ENCODE results near the gene RHNO1.
"Not testable (repeated sequence)": the region's sequence is repeated elsewhere in the genome, so short reads cannot be mapped to it uniquely, and the experiment has no call there.

Gene RHNO1

DNA sequence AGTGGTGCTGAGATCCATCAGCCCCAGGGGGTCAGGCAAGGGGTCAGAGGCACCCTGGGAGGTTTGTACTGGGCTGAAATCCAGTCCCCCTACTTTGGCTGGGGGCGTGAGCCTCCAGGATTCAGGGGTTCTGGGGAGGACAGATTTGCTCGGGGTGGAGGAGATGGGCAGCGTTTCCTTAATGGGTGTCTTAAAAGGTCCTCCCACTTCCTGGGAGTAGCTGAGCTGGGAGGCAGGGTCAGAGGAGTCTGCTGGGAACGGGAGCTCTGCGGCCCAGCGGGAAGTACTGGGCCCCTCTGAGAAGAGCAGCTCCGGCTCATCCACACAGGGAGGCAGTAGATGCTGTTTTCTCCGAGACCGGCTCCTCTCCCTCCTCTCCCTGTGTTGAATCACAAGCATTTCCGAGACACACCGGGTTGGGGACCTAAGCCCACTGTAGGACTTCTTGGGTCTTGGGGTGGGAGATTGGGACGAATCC, 18.0 kb upstream of the RHNO1 start:
- DNase-seq (ENCODE audit: low read depth, low spot score) = no peak

DNA sequence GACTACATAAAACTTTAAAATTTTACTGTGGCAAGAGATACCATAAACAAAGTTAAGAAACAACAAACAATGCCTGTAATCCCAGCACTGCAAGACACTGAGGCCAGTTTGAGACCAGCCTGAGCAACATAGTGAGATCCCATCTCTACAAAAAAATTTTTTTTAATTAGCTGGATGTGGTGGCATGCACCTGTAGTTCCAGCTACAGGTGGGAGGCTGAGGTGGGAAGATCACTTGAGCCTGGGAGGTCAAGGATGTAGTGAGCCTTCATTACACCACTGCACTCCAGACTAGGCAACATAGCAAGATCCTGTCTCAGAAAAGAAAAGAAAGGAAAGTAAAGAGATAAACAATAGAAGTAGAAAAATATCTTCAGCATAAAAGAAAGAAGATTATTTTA, 16.9 kb upstream of the RHNO1 start:
- no peak for DNase-seq (ENCODE audit: low read depth, low spot score)

DNA sequence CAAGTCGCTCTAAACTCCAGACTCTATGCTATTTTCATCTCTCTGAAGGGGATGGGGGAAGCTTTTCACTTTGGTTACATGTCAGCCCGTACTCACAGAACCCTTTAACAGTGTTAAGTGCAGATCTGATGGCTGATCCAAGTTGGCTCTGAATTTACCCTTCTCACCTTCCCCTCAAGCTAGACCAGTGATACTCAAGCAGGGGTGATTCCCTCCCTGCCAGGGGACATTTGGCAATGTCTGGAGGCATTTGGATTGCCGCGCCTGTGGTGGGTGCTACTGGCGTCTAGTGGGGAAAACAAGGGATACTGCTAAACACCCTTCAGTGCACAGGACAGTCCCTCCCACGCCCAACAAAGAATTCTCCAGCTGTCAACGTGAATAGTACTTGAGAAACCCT, 14.1 kb upstream of the RHNO1 start:
- DNase-seq (ENCODE audit: low read depth, low spot score) = no peak

DNA sequence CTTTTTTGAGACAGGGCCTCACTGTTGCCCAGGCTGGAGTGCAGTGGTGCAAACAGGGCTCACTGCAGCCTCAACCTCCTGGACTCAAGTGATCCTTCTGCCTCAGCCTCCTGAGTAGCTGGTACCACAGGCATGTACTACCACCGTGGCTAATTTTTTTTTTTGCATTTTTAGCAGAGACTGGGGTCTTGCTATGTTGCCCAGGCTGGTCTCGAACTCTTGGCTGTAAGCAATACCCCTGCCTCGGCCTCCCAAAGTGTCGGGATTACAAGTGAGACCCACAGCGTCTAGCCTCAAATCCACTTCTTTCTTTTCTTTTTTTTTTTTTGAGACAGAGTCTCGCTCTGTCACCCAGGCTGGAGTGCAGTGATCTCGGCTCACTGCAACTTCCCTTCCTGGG, 13.6 kb upstream of the RHNO1 start:
- DNase-seq (ENCODE audit: low read depth, low spot score) = not testable (repeated sequence)

DNA sequence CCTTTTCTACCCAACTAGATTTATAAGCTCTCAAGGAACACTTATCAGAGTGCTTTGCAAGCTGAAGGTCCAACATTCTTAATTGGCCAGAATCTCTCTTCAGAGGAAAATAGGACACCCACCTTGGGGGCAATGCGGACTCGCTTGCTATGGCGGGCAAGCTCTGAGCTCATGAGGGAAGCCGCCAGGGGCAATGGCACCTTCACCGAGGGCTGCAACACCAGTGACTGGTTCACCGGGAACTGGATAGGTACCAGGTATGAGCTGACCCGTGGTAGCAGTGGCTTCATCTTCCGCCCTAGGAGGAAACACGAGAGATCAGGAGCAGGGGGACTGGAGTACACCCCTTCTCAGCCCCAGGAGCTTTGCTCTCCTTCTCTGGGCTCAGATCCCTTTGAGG, 12.8 kb upstream of the RHNO1 start:
- DNase-seq (ENCODE audit: low read depth, low spot score) = no peak

DNA sequence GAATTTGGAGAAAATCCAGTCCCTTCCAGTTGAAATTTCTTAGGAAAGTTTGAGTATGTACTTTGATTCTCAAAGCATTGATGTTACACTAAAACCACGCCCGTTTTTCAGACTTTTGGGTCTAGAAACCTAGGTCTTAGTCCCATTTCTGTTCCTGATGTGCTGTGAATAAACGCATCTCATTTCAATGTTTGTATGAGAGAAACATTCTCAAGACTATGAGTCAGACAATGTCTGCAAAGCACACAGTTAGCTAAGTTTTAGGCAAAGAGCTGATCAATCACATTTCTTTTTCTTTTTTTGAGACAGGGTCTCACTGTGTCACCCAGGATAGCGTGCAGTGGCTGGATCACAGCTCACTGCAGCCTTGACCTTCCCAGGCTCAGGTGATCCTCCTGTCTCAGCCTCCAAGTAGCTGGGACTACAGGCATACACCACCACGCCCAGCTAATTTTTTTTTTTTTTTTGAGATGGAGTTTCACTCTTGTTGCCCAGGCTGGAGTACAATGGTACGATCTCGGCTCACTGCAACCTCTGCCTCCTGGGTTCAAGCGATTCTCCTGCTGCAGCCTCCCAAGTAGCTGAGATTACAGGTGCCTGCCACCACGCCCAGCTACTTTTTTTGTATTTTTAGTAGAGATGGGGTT, 7.9 kb upstream of the RHNO1 start:
- not testable (repeated sequence) for DNase-seq (ENCODE audit: low read depth, low spot score)

DNA sequence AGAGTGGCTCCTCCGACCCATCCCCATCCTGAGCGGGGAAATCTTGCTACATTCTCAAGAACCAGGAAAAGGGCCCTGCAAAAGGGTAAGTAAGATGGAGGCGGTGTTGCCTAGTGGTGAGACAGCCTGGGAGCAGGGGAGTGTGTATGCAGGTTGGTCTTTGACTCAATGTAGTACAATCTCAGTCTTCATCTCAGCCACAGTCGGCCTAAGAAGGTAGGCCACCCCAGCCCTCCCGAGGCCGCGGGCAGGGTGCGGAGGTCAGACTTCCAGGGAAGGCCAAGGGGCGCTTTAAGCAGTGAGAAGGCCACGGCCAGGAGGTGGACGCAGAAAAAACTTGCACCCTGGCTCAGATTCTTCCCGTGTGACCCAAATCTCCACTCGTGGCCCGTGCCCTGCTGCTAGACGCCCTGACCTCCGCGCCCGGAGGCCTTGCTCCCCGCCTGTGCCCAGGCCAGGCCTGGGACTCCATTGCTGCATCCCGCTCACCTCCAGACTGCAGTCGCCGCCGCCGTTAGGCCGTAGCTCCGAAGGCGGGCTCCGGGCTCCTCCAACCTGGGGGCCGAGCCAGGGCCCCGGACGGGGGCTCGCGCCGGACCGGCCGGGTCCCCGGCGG, 484 bp upstream of the RHNO1 start:
- no peak for DNase-seq (ENCODE audit: low read depth, low spot score)

DNA sequence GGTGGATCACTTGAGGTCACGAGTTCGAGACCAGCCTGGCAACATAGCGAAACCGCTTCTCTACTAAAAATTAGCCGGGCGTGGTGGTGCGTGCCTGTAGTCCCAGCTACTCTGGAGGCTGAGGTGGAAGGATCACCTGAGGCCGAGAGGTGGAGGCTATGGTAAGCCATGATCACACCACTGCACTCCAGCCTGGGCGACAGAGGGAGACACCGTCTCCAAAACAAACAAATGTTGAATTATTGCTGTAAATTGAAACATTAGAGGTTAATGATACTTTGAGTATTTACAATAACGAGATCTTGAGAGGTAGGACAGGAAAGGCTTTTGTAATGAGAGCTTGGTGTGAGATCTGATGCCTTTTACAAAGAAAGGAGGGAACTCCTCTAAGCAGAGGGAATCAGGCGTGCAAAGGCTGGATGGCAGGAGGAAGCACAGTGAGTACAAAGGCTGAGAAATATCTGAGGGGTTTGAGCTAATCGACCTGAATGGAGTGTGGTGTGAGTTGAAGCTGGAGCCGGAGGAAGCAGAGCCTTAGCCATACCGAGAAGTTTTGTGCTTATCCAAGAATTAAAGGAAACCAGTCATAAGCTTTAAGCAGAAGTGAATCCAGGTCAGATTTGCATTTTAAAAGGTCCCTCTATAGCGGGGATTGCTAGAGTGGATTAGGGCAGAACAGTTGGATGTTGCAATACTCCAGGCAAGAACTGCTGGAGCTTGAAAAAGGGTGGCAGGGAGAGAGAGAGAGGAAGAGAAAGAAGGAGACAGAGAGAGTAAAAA, 1.1 kb downstream of the RHNO1 start:
- DNase-seq (ENCODE audit: low read depth, low spot score) = no peak

DNA sequence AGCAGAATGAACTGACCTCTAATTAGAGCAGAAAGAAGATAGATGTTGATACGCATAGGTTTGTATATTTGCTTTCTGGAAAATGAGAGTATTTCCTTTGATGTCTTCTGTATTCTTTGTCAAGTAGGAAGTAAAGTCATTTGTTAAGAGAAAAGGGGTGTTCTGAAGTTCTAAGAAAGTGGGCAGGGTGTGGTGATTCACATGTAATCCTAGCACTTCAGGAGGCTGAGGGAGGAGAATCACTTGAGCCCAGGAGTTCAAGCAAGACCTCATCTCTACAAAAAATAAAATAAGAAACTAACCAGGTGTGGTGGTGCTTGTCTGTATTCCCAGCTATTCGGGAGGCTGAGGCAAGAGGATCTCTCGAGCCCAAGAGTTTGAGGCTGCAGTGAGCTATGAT, 2.8 kb downstream of the RHNO1 start:
- no peak for DNase-seq (ENCODE audit: low read depth, low spot score)

DNA sequence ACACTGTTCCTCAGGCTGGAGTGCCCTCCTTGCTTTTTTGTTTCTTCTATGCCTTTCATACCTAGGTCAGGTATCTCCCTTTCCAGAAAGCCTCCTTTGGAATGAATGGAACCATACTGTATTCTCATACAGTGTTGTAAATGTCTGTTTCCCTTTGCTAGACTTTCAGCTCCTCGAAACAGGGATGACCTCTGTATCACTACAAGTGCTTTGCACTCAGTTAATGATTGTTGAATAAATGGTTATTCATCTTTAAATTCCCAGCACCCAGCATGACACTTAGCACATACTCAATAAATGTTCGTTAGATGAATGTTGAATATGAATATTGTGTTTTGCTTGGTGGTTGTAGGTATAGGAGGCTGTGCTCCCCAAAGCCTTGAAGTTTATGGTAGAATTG, 7.8 kb downstream of the RHNO1 start:
- DNase-seq (ENCODE audit: low read depth, low spot score) = no peak

DNA sequence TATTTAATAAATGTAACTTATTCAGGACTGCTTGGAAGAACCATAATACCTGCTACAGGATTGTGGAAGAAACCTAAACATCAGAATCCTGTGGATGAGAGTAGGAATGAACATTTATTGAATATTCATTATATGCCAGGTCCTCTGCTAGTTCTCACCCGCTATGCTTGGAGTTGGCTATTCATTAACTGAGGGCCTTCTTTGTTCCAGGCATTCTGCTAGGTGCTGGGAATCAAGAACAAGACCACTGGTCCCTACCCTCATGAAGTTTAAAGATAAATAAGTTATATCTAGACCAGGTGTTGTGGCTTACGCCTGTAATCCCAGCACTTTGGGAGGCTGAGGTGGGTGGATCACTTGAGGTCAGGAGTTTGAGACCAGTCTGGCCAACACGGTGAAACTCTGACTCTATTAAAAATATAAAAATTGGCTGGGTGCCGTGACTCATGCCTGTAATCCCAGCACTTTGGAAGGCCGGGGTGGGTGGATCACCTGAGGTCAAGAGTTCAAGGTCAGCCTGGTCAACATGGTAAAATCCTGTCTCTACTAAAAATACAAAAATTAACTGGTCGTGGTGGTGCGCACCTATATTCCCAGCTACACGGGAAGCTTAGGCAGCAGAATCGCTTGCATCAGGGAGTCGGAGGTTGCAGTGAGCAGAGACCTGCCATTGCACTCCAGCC, 9.9 kb downstream of the RHNO1 start:
- DNase-seq (ENCODE audit: low read depth, low spot score) = no peak

DNA sequence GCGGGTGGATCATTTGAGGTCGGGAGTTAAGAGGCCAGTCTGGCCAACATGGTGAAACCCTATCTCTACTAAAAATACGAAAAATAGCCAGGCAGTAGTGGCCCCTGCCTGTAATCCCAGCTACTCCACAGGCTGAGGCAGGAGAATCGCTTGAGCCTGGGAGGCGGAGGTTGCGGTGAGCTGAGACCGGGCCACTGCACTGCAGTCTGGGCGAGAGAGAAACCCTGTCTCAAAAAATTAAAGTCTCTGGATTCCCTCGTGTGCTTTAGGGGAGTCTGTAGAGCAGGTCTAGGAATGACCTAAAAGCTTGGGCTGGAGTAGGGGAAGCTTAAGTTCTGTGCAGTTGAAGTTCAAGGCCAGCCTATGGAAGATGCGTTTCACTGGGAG, 13.0 kb downstream of the RHNO1 start:
- DNase-seq (ENCODE audit: low read depth, low spot score) = no peak

DNA sequence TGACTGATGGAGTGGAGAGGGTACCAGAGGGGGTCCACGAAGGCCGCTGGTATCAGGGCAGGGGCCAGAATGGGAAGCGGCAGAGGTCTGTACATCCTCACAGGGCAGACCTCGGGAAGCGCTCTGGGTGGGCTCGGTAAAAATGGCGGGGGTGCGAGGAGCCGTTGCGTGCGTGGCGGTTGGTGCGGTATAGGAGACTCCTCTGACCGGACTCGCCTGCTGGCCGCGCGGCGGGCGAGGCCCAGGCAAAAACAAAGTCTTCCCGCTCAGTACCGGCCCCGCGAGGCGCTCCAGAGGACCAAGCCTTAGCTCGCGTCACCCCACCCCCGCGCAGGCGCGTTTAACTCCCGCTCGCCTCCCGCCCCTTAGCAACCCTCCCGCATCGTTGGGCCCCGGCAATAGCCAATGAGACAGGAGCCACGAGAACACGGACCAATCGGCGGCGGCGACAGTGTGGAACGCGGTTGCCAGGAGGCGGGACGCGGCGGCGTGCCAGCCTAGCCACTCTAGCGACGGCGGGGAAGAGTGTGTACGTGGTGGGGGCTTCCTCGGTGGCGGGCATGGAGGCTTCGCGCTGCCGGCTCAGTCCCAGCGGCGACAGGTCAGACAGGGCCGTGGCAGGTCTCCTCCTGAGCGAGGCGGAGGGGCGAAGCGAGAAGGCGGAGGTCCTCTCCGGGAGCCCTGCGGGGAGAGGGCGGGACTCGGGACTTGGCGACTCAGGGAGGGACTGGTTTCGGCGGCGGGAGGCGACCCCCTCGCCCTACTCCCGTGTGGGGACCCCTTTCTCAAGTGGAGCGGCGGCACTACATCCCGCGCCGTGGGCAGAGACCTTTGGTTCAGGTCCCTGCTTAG, 13.6 kb downstream of the RHNO1 start, which contains the start of gene TULP3:
TULP3 (plus strand) TSS at position 504 of the 852 bp plus-strand sequence; CDS start at position 561, 57 bp downstream.
- peak; percentile 94 for DNase-seq (ENCODE audit: low read depth, low spot score)

DNA sequence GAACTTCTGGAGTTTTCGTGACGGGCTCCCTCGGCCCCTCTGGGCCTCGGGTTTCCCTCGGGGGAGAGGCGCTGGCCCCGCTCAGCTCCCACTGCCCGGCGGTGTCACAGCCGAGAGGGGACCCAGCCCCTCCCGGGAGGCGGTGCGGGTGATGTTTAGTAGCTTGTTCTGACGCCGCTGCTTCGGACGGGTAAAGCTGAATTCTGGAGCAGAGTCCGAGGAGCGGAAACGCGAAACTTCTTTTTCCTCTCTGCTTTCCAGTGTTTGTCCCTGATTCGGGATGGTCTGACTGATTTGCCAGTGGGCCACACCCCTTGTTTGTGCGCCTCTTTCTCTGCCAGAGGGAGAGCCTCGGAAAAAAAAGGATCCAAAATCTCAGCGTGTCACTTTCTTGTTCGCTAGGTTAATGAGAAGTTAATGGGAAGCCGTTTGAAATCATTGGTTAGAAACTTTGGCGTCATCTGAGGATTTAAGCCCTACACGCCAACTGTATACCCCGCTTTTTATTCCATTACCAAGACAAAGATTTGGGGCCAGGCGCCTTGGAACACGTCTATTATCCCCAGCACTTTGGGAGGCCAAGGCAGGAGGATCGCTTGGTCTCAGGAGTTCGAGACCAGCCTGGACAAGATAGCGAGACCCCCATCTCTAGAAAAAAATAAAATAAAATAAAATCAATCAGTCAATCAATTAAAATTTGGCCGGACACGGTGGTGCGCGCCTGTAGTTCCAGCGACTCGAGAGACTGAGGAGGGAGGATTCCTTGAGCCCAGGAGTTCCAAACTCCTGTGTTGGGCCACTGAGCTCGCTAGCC, 14.4 kb downstream of the RHNO1 start:
- no peak for DNase-seq (ENCODE audit: low read depth, low spot score)

DNA sequence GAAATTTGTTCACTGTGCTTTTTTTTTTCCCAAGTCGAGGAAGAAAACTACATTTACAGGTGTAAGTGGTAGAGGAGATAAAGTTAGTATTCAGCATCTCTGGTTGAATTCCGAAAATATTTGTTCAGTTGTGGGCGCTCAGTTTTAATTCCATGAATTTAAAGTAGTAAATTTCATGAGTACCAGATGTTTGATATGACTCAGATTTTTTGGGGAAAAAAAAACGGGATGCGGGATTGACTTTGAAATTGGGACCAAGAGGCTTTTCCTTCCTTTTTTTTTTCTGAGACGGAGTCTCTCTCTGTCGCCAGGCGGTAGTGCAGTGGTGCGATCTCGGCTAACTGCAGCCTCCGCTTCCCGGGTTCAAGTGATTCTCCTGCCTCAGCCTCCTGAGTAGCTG, 15.2 kb downstream of the RHNO1 start:
- no peak for DNase-seq (ENCODE audit: low read depth, low spot score)

DNA sequence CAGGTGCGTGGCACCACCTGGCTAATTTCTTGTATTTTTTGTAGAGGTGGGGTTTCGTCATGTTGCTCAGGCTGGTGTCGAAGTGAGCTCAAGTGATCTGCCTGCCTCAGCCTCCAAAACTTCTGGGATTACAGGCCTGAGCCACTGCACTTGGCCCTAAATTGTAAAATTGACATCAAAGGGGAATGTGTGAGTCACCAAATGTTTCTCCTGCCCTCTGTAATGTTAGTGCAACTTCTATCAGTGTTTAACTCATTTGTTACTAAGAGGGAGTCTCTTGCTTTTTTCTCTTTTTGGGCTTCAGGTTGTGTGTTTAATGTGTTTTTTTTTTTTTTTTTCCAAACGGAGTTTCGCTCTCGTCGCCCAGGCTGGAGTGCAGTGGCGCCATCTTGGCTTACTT, 16.0 kb downstream of the RHNO1 start:
- DNase-seq (ENCODE audit: low read depth, low spot score) = no peak

DNA sequence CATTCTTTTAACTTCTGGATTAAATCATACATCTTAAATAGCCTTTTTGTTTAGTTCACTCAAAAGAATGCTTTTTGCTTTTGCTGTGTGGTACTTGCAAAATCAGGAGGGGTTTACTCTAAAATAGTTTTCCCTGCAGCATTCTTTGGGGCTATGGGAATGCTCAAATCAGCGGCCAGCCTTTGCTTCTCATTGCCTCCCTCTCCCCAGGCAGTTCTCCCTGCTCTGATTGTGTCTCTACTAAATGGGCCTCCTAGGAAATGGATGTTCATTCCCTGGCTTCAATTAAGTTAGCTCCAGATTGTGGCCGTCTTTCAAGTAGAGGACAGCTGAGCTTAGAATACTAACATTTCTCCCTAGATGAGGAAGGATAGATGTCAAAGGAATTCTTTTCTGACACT, 18.0 kb downstream of the RHNO1 start:
- DNase-seq (ENCODE audit: low read depth, low spot score) = no peak

DNA sequence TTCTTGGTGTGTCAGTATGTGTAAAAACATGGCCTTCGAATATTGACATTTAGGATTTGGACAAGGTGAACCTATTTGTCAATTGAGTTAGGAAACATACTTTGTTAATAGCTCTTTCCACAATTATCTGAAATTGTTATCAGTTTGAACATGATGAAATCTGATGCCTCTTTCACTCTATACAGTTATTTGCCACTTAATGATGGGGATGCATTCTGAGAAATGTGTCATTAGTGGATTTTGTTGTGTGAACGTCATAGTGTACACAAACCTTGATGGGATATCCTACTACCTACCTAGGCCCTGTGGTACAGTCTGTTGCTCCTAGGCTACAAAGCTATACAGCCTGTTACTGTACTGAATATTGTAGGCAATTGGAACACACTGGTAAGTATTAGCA, 18.5 kb downstream of the RHNO1 start:
- DNase-seq (ENCODE audit: low read depth, low spot score) = no peak

DNA sequence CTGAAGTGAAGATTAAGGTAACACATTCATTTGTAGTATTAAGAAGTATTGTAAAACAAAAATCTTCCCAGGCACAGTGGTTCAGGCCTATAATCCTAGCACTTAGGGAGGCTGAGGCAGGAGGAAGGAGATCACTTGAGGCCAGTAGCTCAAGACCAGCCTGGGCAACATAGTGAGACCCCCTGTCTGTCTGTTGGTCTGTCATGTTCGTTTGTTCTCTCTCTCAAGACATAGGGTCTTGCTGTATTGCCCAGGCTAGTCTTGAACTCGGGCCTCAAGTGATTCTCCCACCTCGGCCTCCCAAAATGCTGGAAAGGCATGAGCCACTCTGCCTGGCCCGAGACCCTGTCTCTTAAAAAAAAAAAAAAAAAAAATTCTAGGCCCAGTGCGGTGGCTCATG, 20.4 kb downstream of the RHNO1 start:
- DNase-seq (ENCODE audit: low read depth, low spot score) = no peak

DNA sequence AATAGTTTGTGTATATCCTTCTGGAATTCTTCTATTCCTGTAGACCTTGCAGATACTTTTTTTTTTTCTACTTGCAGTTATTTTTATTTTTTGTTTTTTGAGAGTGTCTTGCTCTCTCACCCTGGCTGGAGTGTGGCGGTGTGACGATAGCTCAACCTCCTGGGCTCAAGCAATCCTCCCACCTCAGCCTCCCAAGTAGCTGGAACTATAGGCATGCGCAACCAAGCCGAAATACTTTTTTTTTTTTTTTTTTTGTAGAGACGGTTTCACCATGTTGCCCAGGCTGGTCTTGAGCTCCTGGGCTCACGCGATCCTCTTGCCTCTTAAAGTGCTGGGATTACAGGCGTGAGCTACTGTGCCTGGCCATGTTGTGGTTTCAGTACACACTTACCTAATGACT, 23.6 kb downstream of the RHNO1 start:
- DNase-seq (ENCODE audit: low read depth, low spot score) = no peak
